A673 (cell line): ENCODE results near the gene CDA. TPM values are rescaled to one million over a fixed set of nuclear protein-coding genes. Genes with fewer than 3 reads are reported as not detected.

Experiments
- BruUV-seq: library from RNA; stranded (reverse); fragments of 400-500 nt; replicated peaks from 2 replicates; lab custom pipeline; 2021; lab: Mats Ljungman, UMichigan
- CTCF ChIA-PET: fragments of 300-600 bp; sonication (Branson Sonifier 250); formaldehyde crosslinking; loops from one replicate; lab custom pipeline; 2022; ENCODE audit warnings: antibody characterized with exemption; lab: Charles Lee
- POLR2A ChIA-PET: fragments of 300-600 bp; sonication (Branson Sonifier 250); formaldehyde crosslinking; loops from one replicate; lab custom pipeline; 2022; ENCODE audit warnings: antibody characterized with exemption; ENCODE audit not compliant: low non-redundant PET; lab: Charles Lee
- DNase-seq: peaks from one replicate; pipeline ENCODE4 v3.0.0-alpha.2; 2015; ENCODE audit warnings: low spot score
- H3K27ac ChIP-seq: fragments of 200-600 bp; sonication (generic); 2 replicates; pipeline ENCODE4 v1.5.1; 2016; ENCODE audit warnings: mixed run types, low read depth, mild to moderate bottlenecking, mixed read lengths, antibody characterized with exemption, low read length; ENCODE audit not compliant: poor library complexity, severe bottlenecking
- H3K27me3 ChIP-seq: fragments of 200-600 bp; sonication (generic); replicated peaks from 2 replicates; pipeline ENCODE4 v1.6.1; 2017; ENCODE audit warnings: mixed run types, low read depth, mild to moderate bottlenecking, mixed read lengths, antibody characterized with exemption, low read length; ENCODE audit not compliant: insufficient read depth, poor library complexity
- H3K36me3 ChIP-seq: fragments of 200-600 bp; sonication (generic); 2 replicates; pipeline ENCODE4 v1.6.1; 2016; ENCODE audit warnings: mixed run types, mild to moderate bottlenecking, mixed read lengths, antibody characterized with exemption, low read length; ENCODE audit not compliant: insufficient read depth, poor library complexity, severe bottlenecking
- H3K4me1 ChIP-seq: fragments of 200-600 bp; sonication (generic); 2 replicates; pipeline ENCODE4 v1.6.1; 2017; ENCODE audit warnings: mixed run types, mild to moderate bottlenecking, mixed read lengths, antibody characterized with exemption, low read length; ENCODE audit not compliant: insufficient read depth, poor library complexity, severe bottlenecking
- H3K4me3 ChIP-seq: fragments of 200-600 bp; sonication (generic); 2 replicates; pipeline ENCODE4 v1.5.1; 2016; ENCODE audit warnings: low read depth, mixed run types, mild to moderate bottlenecking, mixed read lengths, low read length; ENCODE audit not compliant: poor library complexity, severe bottlenecking
- H3K9me3 ChIP-seq: fragments of 200-600 bp; sonication (generic); 2 replicates; pipeline ENCODE4 v1.6.1; 2016; ENCODE audit warnings: mixed run types, low read depth, mild to moderate bottlenecking, mixed read lengths, antibody characterized with exemption, low read length; ENCODE audit not compliant: poor library complexity, severe bottlenecking
- EZH2 ChIP-seq: fragments of 200-600 bp; sonication (generic); IDR thresholded peaks from 2 replicates; pipeline ENCODE4 v1.6.1; 2017; ENCODE audit warnings: borderline replicate concordance, low read depth, mild to moderate bottlenecking, mixed read lengths, antibody characterized with exemption, low read length; ENCODE audit not compliant: poor library complexity, severe bottlenecking
- intact Hi-C: fragments of 100-400 bp; cut with micrococcal nuclease; formaldehyde crosslinking; loops from one replicate; pipeline ENCODE4 v1.10.0; 2022; ENCODE audit not compliant: unreplicated experiment
- total RNA-seq: library from RNA; stranded (reverse); gene quantifications from 2 replicates; pipeline ENCODE4 v1.2.3, GENCODE V29; 2021
- TF ChIP-seq, protein P1 (sequence below): fragments of 300-800, 200-600 bp; sonication (generic); conservative IDR thresholded peaks from 2 replicates; pipeline ENCODE4 v1.5.1; 2017; ENCODE audit warnings: low read depth, mild to moderate bottlenecking, antibody characterized with exemption, low read length, moderate library complexity, mixed read lengths

The CDA gene
- total RNA-seq, 1 experiment from 2014 or later: not detected

DNA sequence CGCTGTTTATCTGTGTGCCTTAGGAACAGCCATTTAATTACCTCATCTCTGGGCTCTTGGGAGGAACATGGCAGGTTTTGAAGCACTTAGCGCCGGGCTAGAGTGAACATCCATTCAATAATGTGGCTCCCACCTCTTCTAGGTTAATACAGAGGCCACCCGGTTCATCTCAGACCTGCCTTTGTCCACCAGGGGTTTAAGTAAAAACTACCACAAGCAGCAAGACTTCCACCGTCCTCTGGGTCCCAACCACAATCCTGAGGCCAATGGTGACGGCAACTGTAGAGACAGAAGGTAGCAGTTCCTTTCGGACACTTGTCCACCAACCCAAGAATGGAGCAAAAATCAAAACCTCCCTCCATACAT, 73.2 kb downstream of the CDA start:
- Histone ChIP-seq H3K4me3 (peak overlapping the region; percentile 86), H3K4me1 (peaks cover 10% of the 10 kb centered on the region), H3K27ac (peak overlapping the region; percentile 75), H3K36me3 (peaks cover 28% of the 10 kb centered on the region), H3K9me3 (no peaks in the 10 kb centered on the region), H3K27me3 (no peaks in the 10 kb centered on the region)
- BruUV-seq: no TSS peak
- POLR2A ChIA-PET: no interaction called here
- TF ChIP-seq, protein P1, sequence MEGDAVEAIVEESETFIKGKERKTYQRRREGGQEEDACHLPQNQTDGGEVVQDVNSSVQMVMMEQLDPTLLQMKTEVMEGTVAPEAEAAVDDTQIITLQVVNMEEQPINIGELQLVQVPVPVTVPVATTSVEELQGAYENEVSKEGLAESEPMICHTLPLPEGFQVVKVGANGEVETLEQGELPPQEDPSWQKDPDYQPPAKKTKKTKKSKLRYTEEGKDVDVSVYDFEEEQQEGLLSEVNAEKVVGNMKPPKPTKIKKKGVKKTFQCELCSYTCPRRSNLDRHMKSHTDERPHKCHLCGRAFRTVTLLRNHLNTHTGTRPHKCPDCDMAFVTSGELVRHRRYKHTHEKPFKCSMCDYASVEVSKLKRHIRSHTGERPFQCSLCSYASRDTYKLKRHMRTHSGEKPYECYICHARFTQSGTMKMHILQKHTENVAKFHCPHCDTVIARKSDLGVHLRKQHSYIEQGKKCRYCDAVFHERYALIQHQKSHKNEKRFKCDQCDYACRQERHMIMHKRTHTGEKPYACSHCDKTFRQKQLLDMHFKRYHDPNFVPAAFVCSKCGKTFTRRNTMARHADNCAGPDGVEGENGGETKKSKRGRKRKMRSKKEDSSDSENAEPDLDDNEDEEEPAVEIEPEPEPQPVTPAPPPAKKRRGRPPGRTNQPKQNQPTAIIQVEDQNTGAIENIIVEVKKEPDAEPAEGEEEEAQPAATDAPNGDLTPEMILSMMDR: no peak
- no peak for TF ChIP-seq EZH2
- CTCF ChIA-PET: interaction anchor here (0.6 to 1.3 kb wide), 2 partner anchors 35 to 241 kb away, joined by 3 to 6 read pairs; no protein-coding TSS in a partner anchor
- no peak for DNase-seq
- intact Hi-C loops: no loop called here

DNA sequence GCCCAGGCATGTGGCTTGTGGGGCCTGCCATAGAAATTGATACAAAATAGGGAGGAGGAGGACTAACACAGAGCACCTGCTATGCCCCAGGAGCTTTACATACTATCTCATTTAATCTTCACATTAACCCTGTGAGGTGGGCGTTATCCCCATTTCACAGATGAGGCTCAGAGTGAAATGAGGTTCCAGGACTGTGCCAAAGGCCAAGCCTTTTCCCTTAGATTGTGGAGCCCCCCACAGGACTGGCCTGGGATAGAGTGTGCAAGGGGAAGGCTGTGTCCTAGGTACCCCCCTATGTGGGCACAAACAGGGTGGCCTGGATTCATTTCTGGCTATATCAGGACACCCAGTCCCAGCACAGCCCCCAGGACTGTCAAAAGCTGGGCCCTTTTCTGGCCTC, 74.5 kb downstream of the CDA start:
- H3K4me1 ChIP-seq: peaks cover 10% of the 10 kb centered on the region
- intact Hi-C loops: no loop called here
- H3K27ac ChIP-seq: no peak overlapping the region
- no TSS peak for BruUV-seq
- CTCF ChIA-PET: no interaction called here
- DNase-seq: no peak
- no peaks in the 10 kb centered on the region for H3K27me3 ChIP-seq
- POLR2A ChIA-PET: no interaction called here
- TF ChIP-seq, protein P1: no peak
- TF ChIP-seq EZH2: no peak
- H3K36me3 ChIP-seq: peaks cover 16% of the 10 kb centered on the region
- no peaks in the 10 kb centered on the region for H3K9me3 ChIP-seq
- H3K4me3 ChIP-seq: no peak overlapping the region

DNA sequence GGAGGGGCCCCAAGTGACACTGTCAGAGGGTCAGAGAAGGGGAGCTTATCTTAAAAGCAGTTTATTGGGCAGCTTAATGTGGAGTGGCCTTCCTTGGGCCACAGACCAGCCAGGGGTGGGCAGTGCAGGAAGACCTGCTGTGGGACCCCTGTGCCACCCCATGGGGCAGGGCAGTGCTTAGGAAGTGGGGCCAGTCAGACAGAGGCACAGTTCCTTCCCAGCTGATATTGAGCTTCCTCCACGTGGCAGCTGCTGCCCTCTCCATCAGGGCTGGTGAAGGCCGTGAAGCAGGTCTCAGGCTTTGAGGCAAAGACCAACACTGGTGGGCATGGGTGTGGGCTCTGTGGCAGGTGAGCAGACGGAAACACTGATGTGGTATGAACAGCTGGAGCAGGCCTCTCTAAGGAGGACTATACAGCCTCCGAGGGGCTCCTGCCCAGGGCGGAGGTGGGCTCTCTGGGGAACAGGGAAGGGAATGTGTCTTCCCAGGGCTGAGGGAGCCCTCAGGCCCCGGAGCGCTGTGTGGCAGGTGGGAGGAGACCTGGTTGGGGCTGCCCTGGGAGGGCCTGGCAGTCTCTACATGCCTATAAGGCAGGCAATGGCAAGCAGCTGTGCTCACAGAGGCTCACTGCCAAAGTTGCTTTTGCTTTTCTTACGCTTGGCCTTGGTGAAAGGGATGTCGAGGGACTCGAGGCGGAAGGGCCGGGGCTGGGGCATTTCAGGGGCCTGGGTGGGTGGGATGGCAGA, 75.2 kb downstream of the CDA start:
- BruUV-seq: no TSS peak
- TF ChIP-seq, protein P1: no peak
- no peak for TF ChIP-seq EZH2
- intact Hi-C loops: no loop called here
- CTCF ChIA-PET: interaction anchor here (0.6 kb wide), 1 partner anchor 67 kb away, joined by 7 read pairs; no protein-coding TSS in a partner anchor
- H3K4me1 ChIP-seq: peaks cover 10% of the 10 kb centered on the region
- DNase-seq: no peak
- no peak overlapping the region for H3K27ac ChIP-seq
- POLR2A ChIA-PET: no interaction called here
- peaks cover 8% of the 10 kb centered on the region for H3K36me3 ChIP-seq
- H3K4me3 ChIP-seq: no peak overlapping the region
- no peaks in the 10 kb centered on the region for H3K9me3 ChIP-seq
- H3K27me3 ChIP-seq: no peaks in the 10 kb centered on the region
